Activated CD8-positive, alpha-beta memory T cell treated with anti-CD3 and anti-CD28 coated beads, Interleukin-2, amount 10 ng/mL, durations not matched to agents 7 days and 5 days (primary cell): Measurements from ENCODE around the gene CELSR1. TPM values are rescaled to one million over a fixed set of nuclear protein-coding genes. Genes with fewer than 3 reads are reported as not detected.
"Not testable (repeated sequence)": the region's sequence is repeated elsewhere in the genome, so short reads cannot be mapped to it uniquely, and the experiment has no call there.

Source experiments
- ATAC-seq: fragments of 150-1000 bp; cut with Tn5 transposase; one replicate; pipeline ENCODE4 v1.10.0; 2021; ENCODE audit warnings: moderate library complexity
- CTCF ChIA-PET: fragments of 350-600 bp; sonication (Branson Sonifier 250); formaldehyde crosslinking; loops from one replicate; lab custom pipeline; 2021; ENCODE audit warnings: antibody characterized with exemption; lab: Charles Lee
- DNase-seq: peaks from one replicate; pipeline ENCODE4 v3.0.0-alpha.2; 2020
- H3K27ac Mint-ChIP-seq: one replicate; pipeline ENCODE4 v1.8.0; 2021; ENCODE audit warnings: mild to moderate bottlenecking, mixed read lengths
- H3K27me3 Mint-ChIP-seq: one replicate; pipeline ENCODE4 v1.8.0; 2021; ENCODE audit warnings: mixed read lengths
- H3K36me3 Mint-ChIP-seq: one replicate; pipeline ENCODE4 v1.8.0; 2021; ENCODE audit warnings: mild to moderate bottlenecking, mixed read lengths
- H3K4me1 Mint-ChIP-seq: one replicate; pipeline ENCODE4 v1.8.0; 2021; ENCODE audit warnings: mixed read lengths
- H3K4me3 Mint-ChIP-seq: one replicate; pipeline ENCODE4 v1.8.0; 2021; ENCODE audit warnings: mild to moderate bottlenecking, moderate library complexity, mixed read lengths
- H3K9me3 Mint-ChIP-seq: one replicate; pipeline ENCODE4 v1.8.0; 2022; ENCODE audit warnings: low read depth, mixed read lengths
- total RNA-seq, 2 experiments: library from RNA; stranded (reverse); gene quantifications; one replicate each; pipeline ENCODE4 v1.2.3, GENCODE V29; 2021

The CELSR1 gene
- total RNA-seq, 2 experiments from 2014 or later = 0.06 to 0.12 TPM

DNA sequence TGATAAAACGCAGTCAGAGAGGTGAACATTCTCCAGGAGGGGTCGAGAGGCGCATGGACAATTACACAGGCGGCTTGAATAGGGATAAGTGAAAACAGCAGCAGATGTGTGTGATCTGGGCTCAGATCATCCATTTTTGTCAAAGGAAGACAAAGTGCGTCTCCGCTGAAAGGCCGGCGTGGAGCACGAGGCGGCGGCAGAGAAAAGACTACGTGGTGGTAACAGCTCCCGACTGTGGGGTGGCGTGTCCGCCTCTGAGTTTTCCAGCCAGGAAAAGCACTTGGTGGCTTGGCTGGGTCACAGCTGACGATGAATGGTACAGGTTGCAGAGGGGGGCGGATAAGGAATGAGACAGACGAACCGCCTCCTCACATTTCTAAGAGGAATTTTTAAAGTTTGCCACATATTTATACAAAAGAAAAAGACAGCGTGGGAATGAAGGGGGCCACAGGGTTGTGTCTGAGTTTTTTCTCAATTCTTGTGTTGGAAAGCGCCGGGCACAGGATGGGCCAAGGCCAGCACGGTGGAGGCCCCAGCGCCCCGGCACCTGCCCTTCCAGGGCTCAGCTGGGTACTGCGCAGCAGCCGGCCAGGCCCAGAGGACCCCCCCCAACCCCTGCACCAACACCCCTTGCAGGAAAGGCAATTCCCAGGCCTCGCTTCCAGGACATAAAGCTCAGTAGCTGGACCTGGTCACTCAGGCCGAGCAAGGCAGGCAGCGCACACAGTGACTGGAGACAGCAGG lies 121.5 kb downstream of the CELSR1 start:
- Mint-ChIP-seq H3K9me3 (no peaks in the 10 kb centered on the region), H3K36me3 (no peaks in the 10 kb centered on the region), H3K4me1 (no peaks in the 10 kb centered on the region), H3K4me3 (no peak overlapping the region), H3K27me3 (no peaks in the 10 kb centered on the region), H3K27ac (no peak overlapping the region)
- CTCF ChIA-PET = no interaction called here
- DNase-seq (no peak), ATAC-seq (no peak)

- ATAC-seq = no peak
- Mint-ChIP-seq H3K4me1 (no peaks in the 10 kb centered on the region), H3K27ac (no peak overlapping the region), H3K9me3 (no peaks in the 10 kb centered on the region), H3K4me3 (no peak overlapping the region), H3K27me3 (no peaks in the 10 kb centered on the region), H3K36me3 (no peaks in the 10 kb centered on the region)
- CTCF ChIA-PET = no interaction called here
- no peak for DNase-seq
Observed at GRCh38 chr22:46414704-46415103, 122.7 kb downstream of the CELSR1 start.

DNA sequence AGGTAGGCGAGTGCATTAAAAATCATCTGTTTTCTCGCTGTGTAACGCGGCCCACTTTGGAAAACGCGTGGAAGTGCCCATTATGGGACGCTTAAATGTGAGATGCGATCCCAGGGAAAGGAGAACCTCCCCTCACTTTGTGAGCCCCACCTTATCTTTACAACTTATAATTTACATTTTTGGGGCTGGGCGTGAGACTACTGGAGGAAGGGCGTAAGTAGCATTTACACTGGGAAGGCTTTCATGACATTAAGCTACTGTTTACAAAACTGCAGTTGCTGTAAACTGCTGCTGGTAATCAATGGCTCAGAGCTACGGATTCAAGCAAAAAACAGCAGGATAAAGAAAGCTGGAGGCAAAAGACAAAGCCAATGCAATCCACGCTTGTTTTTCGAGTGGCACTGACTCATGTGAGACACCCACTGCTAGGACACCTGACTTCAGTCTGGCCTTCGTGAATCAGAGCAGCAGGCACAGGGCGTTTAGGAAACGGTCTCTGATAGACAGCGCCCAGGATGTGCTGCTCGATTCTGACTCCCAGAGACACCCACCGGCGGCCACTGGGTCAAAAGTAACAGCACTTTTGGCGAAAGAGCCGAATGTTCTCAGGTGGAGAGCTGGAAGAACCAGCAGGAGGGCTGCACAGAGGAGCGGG lies 123.6 kb downstream of the CELSR1 start:
- Mint-ChIP-seq H3K4me1 (no peaks in the 10 kb centered on the region), H3K9me3 (no peaks in the 10 kb centered on the region), H3K27me3 (no peaks in the 10 kb centered on the region), H3K27ac (no peak overlapping the region), H3K4me3 (no peak overlapping the region), H3K36me3 (no peaks in the 10 kb centered on the region)
- CTCF ChIA-PET = no interaction called here
- DNase-seq (no peak), ATAC-seq (no peak)

- Mint-ChIP-seq H3K27me3 (no peaks in the 10 kb centered on the region), H3K27ac (no peak overlapping the region), H3K4me1 (no peaks in the 10 kb centered on the region), H3K4me3 (no peak overlapping the region), H3K9me3 (no peaks in the 10 kb centered on the region), H3K36me3 (no peaks in the 10 kb centered on the region)
- no peak for ATAC-seq
- DNase-seq = no peak
- CTCF ChIA-PET = no interaction called here
Observed at GRCh38 chr22:46411347-46411746, 126.1 kb downstream of the CELSR1 start.

DNA sequence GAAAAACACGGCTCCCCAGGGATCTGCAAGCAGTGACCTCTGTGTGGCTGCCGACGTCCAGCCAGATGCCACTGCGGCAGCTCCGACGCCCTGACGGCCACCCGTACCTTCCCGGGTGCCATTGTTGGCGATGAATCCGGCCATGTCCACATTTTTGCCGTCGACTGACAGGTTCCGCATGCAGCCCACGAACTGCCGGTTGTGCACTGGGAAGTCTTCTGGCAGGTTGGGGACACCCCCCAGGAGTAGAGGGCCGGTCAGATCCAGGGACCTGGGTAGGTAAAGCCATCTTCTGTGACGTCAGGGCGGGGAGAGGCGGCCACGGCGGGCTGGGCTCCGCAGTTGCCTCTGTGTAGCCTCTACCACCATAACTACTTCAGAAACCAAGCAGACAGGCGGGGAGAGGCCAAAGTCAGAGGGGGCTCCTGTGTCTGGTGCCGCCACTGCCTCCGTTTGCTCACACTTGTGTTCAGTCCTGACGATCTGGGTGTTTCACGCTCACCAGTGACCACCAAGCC lies 127.1 kb downstream of the CELSR1 start:
- CTCF ChIA-PET = no interaction called here
- no peaks in the 10 kb centered on the region for H3K27me3 Mint-ChIP-seq
- DNase-seq = no peak
- H3K4me3 Mint-ChIP-seq = no peak overlapping the region
- no peaks in the 10 kb centered on the region for H3K36me3 Mint-ChIP-seq
- no peaks in the 10 kb centered on the region for H3K9me3 Mint-ChIP-seq
- H3K4me1 Mint-ChIP-seq = no peaks in the 10 kb centered on the region
- no peak overlapping the region for H3K27ac Mint-ChIP-seq
- ATAC-seq = no peak

DNA sequence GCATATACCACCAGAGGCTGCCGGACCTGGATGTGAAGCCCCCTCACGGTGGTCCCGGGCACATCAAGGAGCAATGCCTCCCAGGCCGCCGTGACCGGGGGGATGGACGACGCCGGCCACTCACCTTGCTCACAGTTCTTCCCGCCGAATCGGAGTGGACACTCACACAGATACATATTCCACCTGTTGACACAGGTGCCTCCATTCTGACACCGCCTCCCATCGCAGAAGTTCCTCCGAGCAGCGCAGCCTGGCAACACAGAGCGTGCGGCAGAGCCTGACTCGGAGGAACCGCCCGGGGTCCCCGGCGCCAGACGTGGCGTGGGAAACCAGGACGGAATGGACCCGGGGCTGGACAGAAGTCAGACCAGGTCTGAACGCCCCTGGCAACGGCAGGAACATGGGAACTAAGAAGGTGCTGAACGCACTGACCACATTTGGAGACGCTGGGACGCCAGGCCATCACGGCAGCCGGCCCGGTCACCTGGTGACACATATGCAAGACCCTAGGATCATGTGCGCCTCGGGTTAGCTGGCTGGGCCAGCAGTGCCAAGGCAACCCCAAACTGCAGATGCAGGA lies 127.7 kb downstream of the CELSR1 start:
- Mint-ChIP-seq H3K36me3 (no peaks in the 10 kb centered on the region), H3K9me3 (no peaks in the 10 kb centered on the region), H3K4me3 (no peak overlapping the region), H3K27ac (no peak overlapping the region), H3K27me3 (no peaks in the 10 kb centered on the region), H3K4me1 (no peaks in the 10 kb centered on the region)
- CTCF ChIA-PET = no interaction called here
- DNase-seq = no peak
- no peak for ATAC-seq

DNA sequence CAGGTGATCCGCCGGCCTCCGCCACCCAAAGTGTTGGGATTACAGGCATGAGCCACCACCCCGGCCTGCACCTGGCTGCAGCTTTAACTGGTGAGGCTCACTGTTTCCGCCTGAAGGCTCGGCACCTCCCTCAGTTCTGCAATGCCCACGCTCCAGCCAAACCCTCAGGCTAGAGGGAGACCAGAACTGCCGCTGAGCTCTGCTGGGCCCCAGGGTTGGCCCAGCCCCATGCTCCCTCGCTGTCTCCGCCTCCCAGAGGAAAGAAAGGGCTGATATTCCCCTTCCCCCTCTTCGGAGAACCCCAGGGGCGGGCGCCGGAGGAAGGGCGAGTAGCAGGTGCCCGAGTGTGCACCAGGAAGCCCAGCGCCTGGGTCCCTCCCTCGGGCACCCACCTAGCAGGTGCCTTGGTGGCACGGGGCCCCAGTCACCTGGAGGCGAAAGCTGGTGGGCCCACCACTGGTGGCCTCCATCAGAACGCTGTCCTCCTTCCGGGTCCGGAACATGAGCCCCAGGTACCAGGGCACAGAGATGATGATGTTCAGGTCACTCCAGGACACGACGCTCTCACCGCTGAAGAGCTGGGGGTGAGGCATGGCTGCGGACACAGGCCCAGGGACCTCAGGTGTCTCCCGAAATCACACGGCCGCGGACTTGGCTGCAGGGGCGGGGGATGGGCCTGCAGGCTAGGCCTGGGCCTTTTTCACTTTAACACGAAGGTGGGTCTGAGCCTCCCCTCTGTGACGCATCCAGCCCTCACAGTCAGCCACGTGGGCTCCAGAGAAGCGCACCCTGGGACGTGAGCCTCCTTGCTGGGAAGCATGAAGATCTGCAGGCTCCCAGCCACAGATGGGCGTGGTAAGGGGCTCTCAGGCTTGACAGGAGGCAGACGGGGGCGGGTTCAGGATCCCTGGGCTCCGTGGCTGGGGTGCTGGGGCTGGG lies 128.6 kb downstream of the CELSR1 start:
- peaks cover 1% of the 10 kb centered on the region for H3K4me1 Mint-ChIP-seq
- H3K36me3 Mint-ChIP-seq = no peaks in the 10 kb centered on the region
- H3K4me3 Mint-ChIP-seq = no peak overlapping the region
- ATAC-seq (no peak), DNase-seq (no peak)
- no peaks in the 10 kb centered on the region for H3K27me3 Mint-ChIP-seq
- no peak overlapping the region for H3K27ac Mint-ChIP-seq
- CTCF ChIA-PET = no interaction called here
- H3K9me3 Mint-ChIP-seq = no peaks in the 10 kb centered on the region

GRCh38 chr22:46407748-46408147 lies 129.7 kb downstream of the CELSR1 start:
- Mint-ChIP-seq H3K9me3 (no peaks in the 10 kb centered on the region), H3K4me3 (no peak overlapping the region), H3K27me3 (peaks cover 3% of the 10 kb centered on the region), H3K36me3 (no peaks in the 10 kb centered on the region), H3K27ac (no peak overlapping the region), H3K4me1 (peaks cover 7% of the 10 kb centered on the region)
- ATAC-seq (no peak), DNase-seq (no peak)
- CTCF ChIA-PET = no interaction called here

GRCh38 chr22:46406791-46407190 lies 130.6 kb downstream of the CELSR1 start:
- CTCF ChIA-PET = no interaction called here
- H3K4me1 Mint-ChIP-seq = peaks cover 7% of the 10 kb centered on the region
- H3K27ac Mint-ChIP-seq = no peak overlapping the region
- H3K36me3 Mint-ChIP-seq = no peaks in the 10 kb centered on the region
- ATAC-seq (no peak), DNase-seq (no peak)
- H3K4me3 Mint-ChIP-seq = no peak overlapping the region
- no peaks in the 10 kb centered on the region for H3K9me3 Mint-ChIP-seq
- peaks cover 7% of the 10 kb centered on the region for H3K27me3 Mint-ChIP-seq

GRCh38 chr22:46406349-46406748 lies 131.1 kb downstream of the CELSR1 start:
- CTCF ChIA-PET = no interaction called here
- Mint-ChIP-seq H3K27ac (no peak overlapping the region), H3K36me3 (no peaks in the 10 kb centered on the region), H3K4me3 (no peak overlapping the region), H3K9me3 (no peaks in the 10 kb centered on the region), H3K4me1 (peaks cover 7% of the 10 kb centered on the region), H3K27me3 (peaks cover 7% of the 10 kb centered on the region)
- no peak for ATAC-seq
- DNase-seq = no peak

DNA sequence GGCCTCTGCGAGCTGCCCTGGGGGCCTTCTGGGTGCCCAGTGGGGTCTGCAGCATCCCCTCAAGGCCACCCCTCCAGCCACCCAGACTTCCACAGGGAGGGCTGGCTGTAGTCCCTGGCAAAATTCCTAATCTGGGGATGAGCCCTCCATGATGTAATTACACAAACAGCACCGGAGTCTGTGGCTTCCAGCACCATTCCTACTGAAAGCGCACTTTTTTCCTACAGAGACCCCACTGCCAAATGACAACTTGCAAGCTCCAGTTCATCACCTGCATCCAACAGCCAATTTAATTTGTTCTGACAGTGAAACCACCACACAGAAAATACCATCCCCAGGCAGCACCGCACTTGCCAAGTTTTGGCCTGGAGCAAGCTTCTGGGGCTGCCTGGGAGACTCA lies 131.5 kb downstream of the CELSR1 start:
- H3K4me3 Mint-ChIP-seq = no peak overlapping the region
- ATAC-seq = no peak
- CTCF ChIA-PET = no interaction called here
- H3K27me3 Mint-ChIP-seq = peaks cover 7% of the 10 kb centered on the region
- H3K4me1 Mint-ChIP-seq = peaks cover 7% of the 10 kb centered on the region
- DNase-seq = no peak
- no peak overlapping the region for H3K27ac Mint-ChIP-seq
- no peaks in the 10 kb centered on the region for H3K36me3 Mint-ChIP-seq
- H3K9me3 Mint-ChIP-seq = no peaks in the 10 kb centered on the region

DNA sequence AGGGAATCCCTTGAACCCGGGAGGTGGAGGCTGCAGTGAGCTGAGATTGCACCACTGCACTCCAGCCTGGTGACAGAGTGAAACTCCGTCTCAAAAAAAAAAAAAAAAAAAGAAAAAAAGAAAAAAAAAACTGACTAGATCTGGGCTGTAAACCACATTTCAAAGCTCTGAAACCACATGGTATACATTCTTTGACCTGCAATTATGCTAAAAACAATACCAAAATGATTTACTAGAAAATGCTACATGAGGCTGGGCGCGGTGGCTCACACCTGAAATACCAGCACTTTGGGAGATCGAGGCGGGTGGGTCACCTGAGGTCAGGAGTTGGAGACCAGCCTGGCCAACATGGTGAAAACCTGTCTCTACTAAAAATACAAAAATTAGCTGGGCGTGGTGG lies 133.5 kb downstream of the CELSR1 start:
- H3K27ac Mint-ChIP-seq, H3K9me3 Mint-ChIP-seq, ATAC-seq: not testable (repeated sequence)

DNA sequence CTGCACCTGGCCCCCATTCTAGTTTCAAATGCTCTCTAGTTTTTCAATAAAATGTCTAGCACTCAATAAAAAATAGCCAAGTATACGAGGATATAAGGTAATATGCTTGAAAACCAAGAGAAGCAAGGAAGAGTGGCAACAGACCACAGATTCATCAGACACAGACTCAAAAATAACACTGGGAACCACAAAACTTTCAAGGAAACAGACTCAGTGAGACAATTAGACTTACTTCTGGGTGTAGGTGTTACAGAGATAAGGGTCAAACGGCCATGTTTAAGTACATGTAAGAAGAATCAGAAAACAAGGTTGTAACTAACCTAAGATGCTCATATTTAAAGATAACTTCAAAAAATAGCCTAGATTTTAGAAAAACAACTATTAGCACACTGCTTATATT lies 134.9 kb downstream of the CELSR1 start:
- H3K4me1 Mint-ChIP-seq = peaks cover 7% of the 10 kb centered on the region
- no peak overlapping the region for H3K27ac Mint-ChIP-seq
- H3K27me3 Mint-ChIP-seq = peaks cover 7% of the 10 kb centered on the region
- no peaks in the 10 kb centered on the region for H3K9me3 Mint-ChIP-seq
- CTCF ChIA-PET = interaction anchor here (1.9 kb wide), 1 partner anchor 35 kb away, joined by 6 read pairs; no protein-coding TSS in a partner anchor
- ATAC-seq (no peak), DNase-seq (no peak)
- H3K36me3 Mint-ChIP-seq = no peaks in the 10 kb centered on the region
- H3K4me3 Mint-ChIP-seq = no peak overlapping the region

More for the DNA sequence above, 133.5 kb downstream of the CELSR1 start:
- H3K4me3 Mint-ChIP-seq, H3K36me3 Mint-ChIP-seq, H3K4me1 Mint-ChIP-seq, DNase-seq, H3K27me3 Mint-ChIP-seq: not testable (repeated sequence)
- CTCF ChIA-PET = interaction anchor here (0.7 to 1.9 kb wide), 2 partner anchors 36 kb away, joined by 3 to 6 read pairs; no protein-coding TSS in a partner anchor
